ENCODE results near the gene LCORL. TPM values are rescaled to one million over a fixed set of nuclear protein-coding genes. Genes with fewer than 3 reads are reported as not detected.

Gene LCORL
- total and polyA plus RNA-seq, 9 of the 15 experiments (the other 6 are each of a cell fraction or from before 2014, with no cell fraction given) = 3.1 to 24.5 (median 11.1) TPM

GRCh38 chr4:17869327-17869726 lies 152.2 kb downstream of the LCORL start (continued):
- TF ChIP-seq IRF9 (tag; IDR thresholded peaks at IDR 0.05) (no peak), ZNF175 (CRISPR knock-in tag; IDR thresholded peaks at IDR 0.05; ENCODE audit: low read depth) (no peak)

- no peaks in the 10 kb centered on the region for H3K79me2 ChIP-seq (ENCODE audit: control insufficient read depth, insufficient read depth, low read length)
- FAIRE-seq (no peak), DNase-seq (ENCODE audit: extremely low read depth in 1 of 4, low spot score in 3 of 4) (no peak), ATAC-seq (no peak)
- no peak overlapping the region for H2AFZ ChIP-seq (ENCODE audit: low read depth, low read length)
- H3K4me1 ChIP-seq (replicated peaks in 1 of 2; ENCODE audit: control insufficient read depth in 2 of 2, insufficient read depth in 2 of 2, low read length in 2 of 2) = no peaks in the 10 kb centered on the region
- H3K27ac ChIP-seq (ENCODE audit: extremely low read depth, low read depth, low read length) = no peak overlapping the region
- no peaks in the 10 kb centered on the region for H3K36me3 ChIP-seq (ENCODE audit: control insufficient read depth, insufficient read depth, low read length)
- no peak overlapping the region for H3K4me3 ChIP-seq
- no peaks in the 10 kb centered on the region for H4K20me1 ChIP-seq (replicated peaks; ENCODE audit: control insufficient read depth, insufficient read depth, low read length)
- TF ChIP-seq ZBTB40 (IDR thresholded peaks at IDR 0.05) = peak; percentile 86
- 0 out of 2 replicates have a peak, but pooled peaks have one; percentile 18 for TF ChIP-seq ZBTB40 (CRISPR knock-in tag; IDR thresholded peaks at IDR 0.05)
- TF ChIP-seq FOSL1 (tag; conservative IDR thresholded peaks at IDR 0.05) = no peak
- H3K9me3 ChIP-seq (replicated peaks; ENCODE audit: control insufficient read depth, insufficient read depth, low read depth, low read length) = no peaks in the 10 kb centered on the region
- ChIA-PET POLR2A (interaction anchor here (0.6 kb wide), 1 partner anchor 58 kb away, joined by 3 read pairs; no protein-coding TSS in a partner anchor), CTCF (ENCODE audit: low intra/inter-chr PET ratio) (no interaction called here)
- no peaks in the 10 kb centered on the region for H3K27me3 ChIP-seq (ENCODE audit: control insufficient read depth in 2 of 2, insufficient read depth in 2 of 2, low read length in 2 of 2)
- H3K9me1 ChIP-seq (ENCODE audit: control insufficient read depth, insufficient read depth, low read length) = no peaks in the 10 kb centered on the region
- no TSS peak for BruUV-seq (replicated peaks)
- H3K9ac ChIP-seq (ENCODE audit: insufficient read depth in 1 of 2, low read depth in 2 of 2, low read length in 2 of 2) = no peak overlapping the region
- in situ Hi-C loops (cut with MboI) = no loop called here
- H3K4me2 ChIP-seq (ENCODE audit: insufficient read depth, low read length) = no peak overlapping the region
- WGBS (ENCODE audit: insufficient coverage, low coverage, missing lambda C conversion rate) = 79% methylated on average over 3 of the region's 3 CpGs
- intact Hi-C loops (cut with micrococcal nuclease) = no loop called here
Measured at GRCh38 chr4:17867276-17867675, 154.3 kb downstream of the LCORL start.

All from K562 (cell line).